Keratinocyte (primary cell): ENCODE measurements around the gene ADGRV1. TPM values are rescaled to one million over a fixed set of nuclear protein-coding genes. Genes with fewer than 3 reads are reported as not detected.

ENCODE experiments used
- DNase-seq: peaks from one replicate; pipeline ENCODE4 v3.0.0-alpha.2; 2011; ENCODE audit warnings: low read depth, missing footprints, low spot score
- FAIRE-seq: peaks from 2 replicates; lab custom pipeline; 2011; peaks lifted over from hg19 to GRCh38; lab: Jason Lieb, UNC
- H2AFZ ChIP-seq: 2 replicates; pipeline ENCODE4 v1.6.0; 2012; ENCODE audit warnings: low read length, control low read depth, inconsistent platforms; ENCODE audit not compliant: control insufficient read depth
- H3K27ac ChIP-seq: 2 replicates; pipeline ENCODE4 v1.5.1; 2011; ENCODE audit warnings: low read length; ENCODE audit not compliant: control insufficient read depth, insufficient read depth
- H3K27me3 ChIP-seq: 3 replicates; pipeline ENCODE4 v1.6.0; 2011; ENCODE audit warnings: low read length; ENCODE audit not compliant: control insufficient read depth, insufficient read depth; ENCODE audit errors: extremely low read depth
- H3K36me3 ChIP-seq, 2 experiments: 2 replicates in 1 of 2; 3 replicates in 1 of 2; pipeline ENCODE4 v1.5.1; 2011; ENCODE audit warnings: low read length in 2 of 2, mild to moderate bottlenecking in 1 of 2; ENCODE audit not compliant: control insufficient read depth in 2 of 2, insufficient read depth in 2 of 2; ENCODE audit errors: extremely low read depth in 1 of 2
- H3K4me1 ChIP-seq: 3 replicates; pipeline ENCODE4 v1.5.1; 2011; ENCODE audit warnings: low read length; ENCODE audit not compliant: control insufficient read depth, insufficient read depth; ENCODE audit errors: extremely low read depth
- H3K4me2 ChIP-seq: 3 replicates; pipeline ENCODE4 v1.6.0; 2011; ENCODE audit warnings: low read depth, low read length; ENCODE audit not compliant: control insufficient read depth, insufficient read depth; ENCODE audit errors: extremely low read depth
- H3K4me3 ChIP-seq, 3 experiments: fragments of 200-600 bp in 1 of 3; sonication (generic) in 1 of 3; 2 replicates in 2 of 3; 3 replicates in 1 of 3; pipeline ENCODE4 v1.5.1; 2011 to 2016; ENCODE audit warnings: low read length in 3 of 3, mild to moderate bottlenecking in 3 of 3, control low read depth in 2 of 3, inconsistent platforms in 1 of 3, low read depth in 1 of 3, mixed read lengths in 1 of 3, mixed run types in 1 of 3, moderate library complexity in 1 of 3; ENCODE audit not compliant: control insufficient read depth in 2 of 3, insufficient read depth in 2 of 3; ENCODE audit errors: extremely low read depth in 1 of 3
- H3K79me2 ChIP-seq: 2 replicates; pipeline ENCODE4 v1.6.0; 2012; ENCODE audit warnings: low read length; ENCODE audit not compliant: control insufficient read depth, insufficient read depth
- H3K9ac ChIP-seq: 3 replicates; pipeline ENCODE4 v1.6.0; 2011; ENCODE audit warnings: low read length; ENCODE audit not compliant: control insufficient read depth, insufficient read depth; ENCODE audit errors: extremely low read depth
- H3K9me1 ChIP-seq: 3 replicates; pipeline ENCODE4 v1.6.0; 2011; ENCODE audit warnings: low read length; ENCODE audit not compliant: control insufficient read depth, insufficient read depth; ENCODE audit errors: extremely low read depth
- H3K9me3 ChIP-seq: 2 replicates; pipeline ENCODE4 v1.5.1; 2012; ENCODE audit warnings: low read depth, low read length; ENCODE audit not compliant: control insufficient read depth
- H4K20me1 ChIP-seq: 3 replicates; pipeline ENCODE4 v1.6.0; 2011; ENCODE audit warnings: low read length; ENCODE audit not compliant: control insufficient read depth, insufficient read depth; ENCODE audit errors: extremely low read depth
- EZH2 ChIP-seq: IDR thresholded peaks from one replicate; pipeline ENCODE4 v1.6.1; 2012; ENCODE audit warnings: inconsistent platforms, mild to moderate bottlenecking, low read length, moderate library complexity
- dilution Hi-C: fragments of 300-500 bp; cut with MboI; formaldehyde crosslinking; loops from one replicate; pipeline ENCODE4 v1.7.0; 2020; ENCODE audit warnings: low sequenced_read_pairs; ENCODE audit not compliant: extremely low pct_ligation_motif_present
- polyA plus RNA-seq, 5 experiments: library from polyadenylated mRNA; depleted of rRNA in 3 of 5; stranded (reverse) in 3 of 5; stranded (forward) in 1 of 5; unstranded in 1 of 5; fragments of >200 nt; gene quantifications; 1 replicate in 1 of 5; 2 replicates in 3 of 5; 3 replicates in 1 of 5; pipeline versions ENCODE4 v1.2.1 to v1.2.3, GENCODE V29; 2011 to 2012; ENCODE audit warnings: missing spikeins in 2 of 5, low read depth in 1 of 5, low replicate concordance in 1 of 5
- TF ChIP-seq, protein P1 (sequence below), 3 experiments: IDR thresholded peaks in 1 of 3; conservative IDR thresholded peaks in 1 of 3; optimal IDR thresholded peaks in 1 of 3; 2 replicates in 2 of 3; 3 replicates in 1 of 3; pipeline versions ENCODE3 to v1.5.1; 2011; ENCODE audit warnings: low read length in 3 of 3, mild to moderate bottlenecking in 3 of 3, moderate library complexity in 2 of 3, control low read depth in 1 of 3, inconsistent platforms in 1 of 3; ENCODE audit not compliant: insufficient read depth in 2 of 3; ENCODE audit errors: extremely low read depth in 1 of 3

Gene ADGRV1
- polyA plus RNA-seq, 1 donor (not counting 4 experiments of a cell fraction or from before 2014, with no cell fraction given) = 0.05 TPM

- FAIRE-seq (peak; percentile 75), DNase-seq (peak; percentile 25)
- H2AFZ ChIP-seq = no peak overlapping the region
- H3K27me3 ChIP-seq = no peaks in the 10 kb centered on the region
- H3K79me2 ChIP-seq = no peaks in the 10 kb centered on the region
- peaks cover 25% of the 10 kb centered on the region for H3K4me1 ChIP-seq
- no peaks in the 10 kb centered on the region for H3K9me1 ChIP-seq
- H3K9me3 ChIP-seq = no peaks in the 10 kb centered on the region
- H4K20me1 ChIP-seq = no peaks in the 10 kb centered on the region
- no peak overlapping the region for H3K27ac ChIP-seq
- dilution Hi-C loops = no loop called here
- H3K9ac ChIP-seq = no peak overlapping the region
- no peaks in the 10 kb centered on the region for H3K36me3 ChIP-seq
- no peak overlapping the region for H3K4me2 ChIP-seq
- no peak overlapping the region for H3K4me3 ChIP-seq
- TF ChIP-seq EZH2 = no peak
- TF ChIP-seq, protein P1, sequence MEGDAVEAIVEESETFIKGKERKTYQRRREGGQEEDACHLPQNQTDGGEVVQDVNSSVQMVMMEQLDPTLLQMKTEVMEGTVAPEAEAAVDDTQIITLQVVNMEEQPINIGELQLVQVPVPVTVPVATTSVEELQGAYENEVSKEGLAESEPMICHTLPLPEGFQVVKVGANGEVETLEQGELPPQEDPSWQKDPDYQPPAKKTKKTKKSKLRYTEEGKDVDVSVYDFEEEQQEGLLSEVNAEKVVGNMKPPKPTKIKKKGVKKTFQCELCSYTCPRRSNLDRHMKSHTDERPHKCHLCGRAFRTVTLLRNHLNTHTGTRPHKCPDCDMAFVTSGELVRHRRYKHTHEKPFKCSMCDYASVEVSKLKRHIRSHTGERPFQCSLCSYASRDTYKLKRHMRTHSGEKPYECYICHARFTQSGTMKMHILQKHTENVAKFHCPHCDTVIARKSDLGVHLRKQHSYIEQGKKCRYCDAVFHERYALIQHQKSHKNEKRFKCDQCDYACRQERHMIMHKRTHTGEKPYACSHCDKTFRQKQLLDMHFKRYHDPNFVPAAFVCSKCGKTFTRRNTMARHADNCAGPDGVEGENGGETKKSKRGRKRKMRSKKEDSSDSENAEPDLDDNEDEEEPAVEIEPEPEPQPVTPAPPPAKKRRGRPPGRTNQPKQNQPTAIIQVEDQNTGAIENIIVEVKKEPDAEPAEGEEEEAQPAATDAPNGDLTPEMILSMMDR (optimal IDR thresholded peaks at IDR 0.05 in 1 of 3, IDR thresholded peaks at IDR 0.05 in 1 of 3, conservative IDR thresholded peaks at IDR 0.05 in 1 of 3; ENCODE audit: extremely low read depth in 1 of 3, insufficient read depth in 2 of 3, low read length in 3 of 3) = peak in 1 of 3 experiments; percentile 42
Observed at GRCh38 chr5:91074615-91075014, 516.0 kb downstream of the ADGRV1 start.

- no peaks in the 10 kb centered on the region for H3K9me1 ChIP-seq
- TF ChIP-seq, protein P1 (optimal IDR thresholded peaks at IDR 0.05 in 1 of 3, IDR thresholded peaks at IDR 0.05 in 1 of 3, conservative IDR thresholded peaks at IDR 0.05 in 1 of 3; ENCODE audit: extremely low read depth in 1 of 3, insufficient read depth in 2 of 3, low read length in 3 of 3) = no peak
- TF ChIP-seq EZH2 = no peak
- H3K27me3 ChIP-seq = no peaks in the 10 kb centered on the region
- H3K36me3 ChIP-seq = no peaks in the 10 kb centered on the region
- no peak overlapping the region for H3K9ac ChIP-seq
- no peak overlapping the region for H2AFZ ChIP-seq
- H3K27ac ChIP-seq = no peak overlapping the region
- no peak for DNase-seq
- peaks cover 25% of the 10 kb centered on the region for H3K4me1 ChIP-seq
- dilution Hi-C loops = no loop called here
- no peak overlapping the region for H3K4me2 ChIP-seq
- H3K79me2 ChIP-seq = no peaks in the 10 kb centered on the region
- no peak for FAIRE-seq
- H3K9me3 ChIP-seq = no peaks in the 10 kb centered on the region
- no peak overlapping the region for H3K4me3 ChIP-seq
- no peaks in the 10 kb centered on the region for H4K20me1 ChIP-seq
Observed at GRCh38 chr5:91076138-91076537, 517.5 kb downstream of the ADGRV1 start.
